Measurements from ENCODE around the gene PIKFYVE. TPM values are rescaled to one million over a fixed set of nuclear protein-coding genes. Genes with fewer than 3 reads are reported as not detected.
A peak's percentile ranks its signal among the peaks of the same experiment; 100 is the strongest.
"Not testable (repeated sequence)": the region's sequence is repeated elsewhere in the genome, so short reads cannot be mapped to it uniquely, and the experiment has no call there.

Gene PIKFYVE
- total RNA-seq, result 52.7 and 57.9 TPM in 2 replicates

- Histone ChIP-seq H3K27ac (ENCODE audit: low read depth, low read length) (peak within 1 kb of the TSS; percentile 89), H3K27me3 (ENCODE audit: insufficient read depth, low read length) (no peaks in the 10 kb centered on the region), H3K4me1 (ENCODE audit: insufficient read depth, low read length) (peaks cover 24% of the 10 kb centered on the region), H2AFZ (ENCODE audit: low read length) (peak within 1 kb of the TSS; percentile 88), H3K36me3 (ENCODE audit: insufficient read depth, low read length) (no peaks in the 10 kb centered on the region), H3K4me2 (ENCODE audit: insufficient read depth, low read length) (peak within 1 kb of the TSS; percentile 98), H3K9me3 (ENCODE audit: low read depth, low read length) (no peaks in the 10 kb centered on the region), H4K20me1 (ENCODE audit: insufficient read depth, low read length) (peaks cover 13% of the 10 kb centered on the region), H3K79me2 (ENCODE audit: insufficient read depth, low read length) (peaks cover 46% of the 10 kb centered on the region), H3K4me3 (ENCODE audit: insufficient read depth, low read length) (peak within 1 kb of the TSS; percentile 87)
- peak; percentile 96 for DNase-seq (ENCODE audit: insufficient read length, low spot score, missing footprints)
- TF ChIP-seq CTCF (IDR thresholded peaks at IDR 0.05; ENCODE audit: extremely low read depth, low read depth, low read length), result no peak
Measured at GRCh38 chr2:208265801-208266552, at the start of gene PIKFYVE. PIKFYVE (plus strand) TSS chr2:208266255; CDS start chr2:208271520, 5,265 bp downstream.

- not testable (repeated sequence) for DNase-seq (ENCODE audit: insufficient read length, low spot score, missing footprints); H3K79me2 ChIP-seq (ENCODE audit: insufficient read depth, low read length); H2AFZ ChIP-seq (ENCODE audit: low read length); H3K27me3 ChIP-seq (ENCODE audit: insufficient read depth, low read length); H3K27ac ChIP-seq (ENCODE audit: low read depth, low read length); H3K36me3 ChIP-seq (ENCODE audit: insufficient read depth, low read length); H4K20me1 ChIP-seq (ENCODE audit: insufficient read depth, low read length); H3K9me3 ChIP-seq (ENCODE audit: low read depth, low read length); H3K4me3 ChIP-seq (ENCODE audit: insufficient read depth, low read length); H3K4me1 ChIP-seq (ENCODE audit: insufficient read depth, low read length); H3K4me2 ChIP-seq (ENCODE audit: insufficient read depth, low read length)
Measured at GRCh38 chr2:208221873-208222272, 44.2 kb upstream of the PIKFYVE start.

- DNase-seq (ENCODE audit: insufficient read length, low spot score, missing footprints), result peak; percentile 84
- Histone ChIP-seq H3K36me3 (ENCODE audit: insufficient read depth, low read length) (no peaks in the 10 kb centered on the region), H3K27me3 (ENCODE audit: insufficient read depth, low read length) (no peaks in the 10 kb centered on the region), H3K4me3 (ENCODE audit: insufficient read depth, low read length) (no peak overlapping the region), H4K20me1 (ENCODE audit: insufficient read depth, low read length) (no peaks in the 10 kb centered on the region), H3K79me2 (ENCODE audit: insufficient read depth, low read length) (no peaks in the 10 kb centered on the region), H3K27ac (ENCODE audit: low read depth, low read length) (no peak overlapping the region), H3K4me2 (ENCODE audit: insufficient read depth, low read length) (peak overlapping the region; percentile 26), H3K4me1 (ENCODE audit: insufficient read depth, low read length) (peaks cover 9% of the 10 kb centered on the region), H3K9me3 (ENCODE audit: low read depth, low read length) (no peaks in the 10 kb centered on the region), H2AFZ (ENCODE audit: low read length) (peak overlapping the region; percentile 11)
- TF ChIP-seq CTCF (IDR thresholded peaks at IDR 0.05; ENCODE audit: extremely low read depth, low read depth, low read length), result no peak
Measured at GRCh38 chr2:208222351-208222750, 43.7 kb upstream of the PIKFYVE start.

GRCh38 chr2:208224802-208225201 lies 41.3 kb upstream of the PIKFYVE start:
- H3K27ac ChIP-seq (ENCODE audit: low read depth, low read length), result no peak overlapping the region
- H3K4me1 ChIP-seq (ENCODE audit: insufficient read depth, low read length), result peaks cover 9% of the 10 kb centered on the region
- H4K20me1 ChIP-seq (ENCODE audit: insufficient read depth, low read length), result no peaks in the 10 kb centered on the region
- no peak overlapping the region for H3K4me3 ChIP-seq (ENCODE audit: insufficient read depth, low read length)
- no peaks in the 10 kb centered on the region for H3K36me3 ChIP-seq (ENCODE audit: insufficient read depth, low read length)
- peak overlapping the region; percentile 6 for H2AFZ ChIP-seq (ENCODE audit: low read length)
- H3K4me2 ChIP-seq (ENCODE audit: insufficient read depth, low read length), result peak overlapping the region; percentile 9
- H3K27me3 ChIP-seq (ENCODE audit: insufficient read depth, low read length), result no peaks in the 10 kb centered on the region
- TF ChIP-seq CTCF (IDR thresholded peaks at IDR 0.05; ENCODE audit: extremely low read depth, low read depth, low read length), result no peak
- H3K79me2 ChIP-seq (ENCODE audit: insufficient read depth, low read length), result no peaks in the 10 kb centered on the region
- no peaks in the 10 kb centered on the region for H3K9me3 ChIP-seq (ENCODE audit: low read depth, low read length)
- no peak for DNase-seq (ENCODE audit: insufficient read length, low spot score, missing footprints)
